ENCODE results near the gene BMX. TPM values are rescaled to one million over a fixed set of nuclear protein-coding genes. Genes with fewer than 3 reads are reported as not detected.

Gene BMX
- total and polyA plus RNA-seq, 10 of the 15 experiments (the other 5 are each of a cell fraction or from before 2014, with no cell fraction given) = not detected

- TF ChIP-seq, protein P1, sequence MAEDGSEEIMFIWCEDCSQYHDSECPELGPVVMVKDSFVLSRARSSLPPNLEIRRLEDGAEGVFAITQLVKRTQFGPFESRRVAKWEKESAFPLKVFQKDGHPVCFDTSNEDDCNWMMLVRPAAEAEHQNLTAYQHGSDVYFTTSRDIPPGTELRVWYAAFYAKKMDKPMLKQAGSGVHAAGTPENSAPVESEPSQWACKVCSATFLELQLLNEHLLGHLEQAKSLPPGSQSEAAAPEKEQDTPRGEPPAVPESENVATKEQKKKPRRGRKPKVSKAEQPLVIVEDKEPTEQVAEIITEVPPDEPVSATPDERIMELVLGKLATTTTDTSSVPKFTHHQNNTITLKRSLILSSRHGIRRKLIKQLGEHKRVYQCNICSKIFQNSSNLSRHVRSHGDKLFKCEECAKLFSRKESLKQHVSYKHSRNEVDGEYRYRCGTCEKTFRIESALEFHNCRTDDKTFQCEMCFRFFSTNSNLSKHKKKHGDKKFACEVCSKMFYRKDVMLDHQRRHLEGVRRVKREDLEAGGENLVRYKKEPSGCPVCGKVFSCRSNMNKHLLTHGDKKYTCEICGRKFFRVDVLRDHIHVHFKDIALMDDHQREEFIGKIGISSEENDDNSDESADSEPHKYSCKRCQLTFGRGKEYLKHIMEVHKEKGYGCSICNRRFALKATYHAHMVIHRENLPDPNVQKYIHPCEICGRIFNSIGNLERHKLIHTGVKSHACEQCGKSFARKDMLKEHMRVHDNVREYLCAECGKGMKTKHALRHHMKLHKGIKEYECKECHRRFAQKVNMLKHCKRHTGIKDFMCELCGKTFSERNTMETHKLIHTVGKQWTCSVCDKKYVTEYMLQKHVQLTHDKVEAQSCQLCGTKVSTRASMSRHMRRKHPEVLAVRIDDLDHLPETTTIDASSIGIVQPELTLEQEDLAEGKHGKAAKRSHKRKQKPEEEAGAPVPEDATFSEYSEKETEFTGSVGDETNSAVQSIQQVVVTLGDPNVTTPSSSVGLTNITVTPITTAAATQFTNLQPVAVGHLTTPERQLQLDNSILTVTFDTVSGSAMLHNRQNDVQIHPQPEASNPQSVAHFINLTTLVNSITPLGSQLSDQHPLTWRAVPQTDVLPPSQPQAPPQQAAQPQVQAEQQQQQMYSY (CRISPR knock-in tag; IDR thresholded peaks at IDR 0.05) = no peak
- TF ChIP-seq GABPA (IDR thresholded peaks at IDR 0.05; ENCODE audit: low read depth) (no peak), SKIL (IDR thresholded peaks at IDR 0.05; ENCODE audit: low read depth, poor library complexity, severe bottlenecking) (no peak), DPF2 (IDR thresholded peaks at IDR 0.05) (no peak), KDM1A (IDR thresholded peaks at IDR 0.05; ENCODE audit: borderline replicate concordance) (no peak), GATAD2B (conservative IDR thresholded peaks at IDR 0.05; ENCODE audit: low read depth) (no peak), MTA3 (IDR thresholded peaks at IDR 0.05; ENCODE audit: borderline replicate concordance, low read length) (no peak), CTCF (IDR thresholded peaks at IDR 0.05 in 2 of 3, conservative IDR thresholded peaks at IDR 0.05 in 1 of 3; ENCODE audit: control insufficient read depth in 2 of 3, extremely low read depth in 1 of 3, insufficient read depth in 1 of 3, low read depth in 3 of 3, low read length in 3 of 3) (no peak)
- TF ChIP-seq, protein P2, sequence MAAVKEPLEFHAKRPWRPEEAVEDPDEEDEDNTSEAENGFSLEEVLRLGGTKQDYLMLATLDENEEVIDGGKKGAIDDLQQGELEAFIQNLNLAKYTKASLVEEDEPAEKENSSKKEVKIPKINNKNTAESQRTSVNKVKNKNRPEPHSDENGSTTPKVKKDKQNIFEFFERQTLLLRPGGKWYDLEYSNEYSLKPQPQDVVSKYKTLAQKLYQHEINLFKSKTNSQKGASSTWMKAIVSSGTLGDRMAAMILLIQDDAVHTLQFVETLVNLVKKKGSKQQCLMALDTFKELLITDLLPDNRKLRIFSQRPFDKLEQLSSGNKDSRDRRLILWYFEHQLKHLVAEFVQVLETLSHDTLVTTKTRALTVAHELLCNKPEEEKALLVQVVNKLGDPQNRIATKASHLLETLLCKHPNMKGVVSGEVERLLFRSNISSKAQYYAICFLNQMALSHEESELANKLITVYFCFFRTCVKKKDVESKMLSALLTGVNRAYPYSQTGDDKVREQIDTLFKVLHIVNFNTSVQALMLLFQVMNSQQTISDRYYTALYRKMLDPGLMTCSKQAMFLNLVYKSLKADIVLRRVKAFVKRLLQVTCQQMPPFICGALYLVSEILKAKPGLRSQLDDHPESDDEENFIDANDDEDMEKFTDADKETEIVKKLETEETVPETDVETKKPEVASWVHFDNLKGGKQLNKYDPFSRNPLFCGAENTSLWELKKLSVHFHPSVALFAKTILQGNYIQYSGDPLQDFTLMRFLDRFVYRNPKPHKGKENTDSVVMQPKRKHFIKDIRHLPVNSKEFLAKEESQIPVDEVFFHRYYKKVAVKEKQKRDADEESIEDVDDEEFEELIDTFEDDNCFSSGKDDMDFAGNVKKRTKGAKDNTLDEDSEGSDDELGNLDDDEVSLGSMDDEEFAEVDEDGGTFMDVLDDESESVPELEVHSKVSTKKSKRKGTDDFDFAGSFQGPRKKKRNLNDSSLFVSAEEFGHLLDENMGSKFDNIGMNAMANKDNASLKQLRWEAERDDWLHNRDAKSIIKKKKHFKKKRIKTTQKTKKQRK (IDR thresholded peaks at IDR 0.05; ENCODE audit: low read depth, low read length) = no peak
These were observed 22.5 kb downstream of the BMX start (continued) for GRCh38 chrX:15523088-15523487.
